CD4-positive, alpha-beta T cell treated with Interleukin-12 subunit alpha and Interleukin-12 subunit beta, for 1 hour (primary cell): ENCODE measurements around the gene FAU.
"Not testable (repeated sequence)": the region's sequence is repeated elsewhere in the genome, so short reads cannot be mapped to it uniquely, and the experiment has no call there.

Source experiments
- DNase-seq: peaks from one replicate; pipeline ENCODE4 v3.0.0-alpha.2; 2020

The FAU gene

DNA sequence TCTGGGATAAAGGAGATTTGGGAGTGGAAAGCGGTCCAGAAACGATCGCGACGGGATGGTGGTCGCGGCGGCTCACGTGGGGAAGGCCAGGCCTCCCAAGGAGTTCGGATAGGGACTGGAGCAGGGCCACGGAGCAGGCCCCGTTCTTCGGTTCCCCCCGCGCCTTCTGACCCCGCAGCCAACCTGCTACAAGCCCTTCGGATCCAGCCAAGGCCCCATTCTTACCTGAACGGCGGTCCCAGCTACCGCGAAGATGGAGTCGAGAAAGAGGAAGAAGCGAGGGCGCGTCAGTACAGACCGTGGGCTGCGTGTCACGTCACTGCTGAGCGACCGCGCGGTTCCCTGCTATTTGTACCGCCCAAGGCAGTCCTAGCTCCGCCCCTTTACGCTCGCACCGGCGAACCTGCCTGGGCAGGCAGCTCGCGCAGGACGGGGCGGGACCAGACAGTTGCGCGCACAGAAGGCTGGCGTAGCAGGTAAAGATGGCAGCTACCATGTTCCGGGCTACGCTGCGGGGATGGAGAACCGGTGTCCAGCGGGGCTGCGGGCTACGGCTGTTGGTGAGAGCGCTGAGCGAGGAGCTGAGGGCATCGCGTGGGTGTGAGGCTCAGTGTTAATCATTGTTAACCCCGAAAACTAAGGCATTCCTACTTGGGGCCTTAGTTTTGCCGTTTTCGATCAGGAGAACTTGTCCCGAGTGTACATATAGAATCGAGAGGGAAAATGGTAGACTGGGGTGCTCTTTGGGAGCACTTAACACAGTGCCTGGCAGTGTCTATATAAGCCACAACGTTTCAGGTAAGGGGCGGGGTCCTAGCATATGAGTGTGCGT is at the start of gene FAU, which contains the start of gene MRPL49:
Gene FAU (minus strand): TSS at position 270 of the 832 bp plus-strand sequence. CDS start 321 bp downstream, outside the sequence.
Gene MRPL49 (plus strand): TSS at position 457 of the 832 bp plus-strand sequence. CDS start 26 bp downstream, at position 483.
- peak; percentile 99 for DNase-seq

DNA sequence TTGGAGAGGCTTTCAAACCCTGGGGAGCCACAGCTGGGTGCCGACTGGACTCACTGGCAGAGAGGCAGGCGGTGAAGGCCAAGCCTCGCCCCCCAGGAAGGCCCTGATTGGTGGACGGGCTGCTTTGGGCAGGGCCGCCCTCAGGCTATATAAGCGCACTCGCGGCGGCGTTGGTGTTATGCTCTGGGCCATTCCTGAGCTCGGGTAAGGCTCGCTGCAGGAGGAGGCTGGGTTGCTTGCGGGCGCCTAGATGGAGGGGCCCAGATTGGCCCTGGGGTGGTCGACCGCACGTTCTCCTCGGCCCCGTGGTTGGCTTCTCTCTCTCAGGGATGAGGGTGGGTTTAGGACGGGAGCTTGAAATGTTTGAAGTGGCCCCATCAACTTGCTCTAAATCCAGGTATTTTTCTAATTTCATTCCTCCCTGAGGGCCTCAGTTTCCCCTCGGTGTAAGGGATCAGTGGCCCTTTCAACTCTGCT is 48.2 kb upstream of the FAU start, which contains the start of gene SPDYC:
Gene SPDYC (plus strand): TSS at position 176 of the 477 bp plus-strand sequence. CDS start 1,125 bp downstream, outside the sequence.
- no peak for DNase-seq

- DNase-seq = no peak
These were observed 47.3 kb upstream of the FAU start for GRCh38 chr11:65169164-65169641.

DNA sequence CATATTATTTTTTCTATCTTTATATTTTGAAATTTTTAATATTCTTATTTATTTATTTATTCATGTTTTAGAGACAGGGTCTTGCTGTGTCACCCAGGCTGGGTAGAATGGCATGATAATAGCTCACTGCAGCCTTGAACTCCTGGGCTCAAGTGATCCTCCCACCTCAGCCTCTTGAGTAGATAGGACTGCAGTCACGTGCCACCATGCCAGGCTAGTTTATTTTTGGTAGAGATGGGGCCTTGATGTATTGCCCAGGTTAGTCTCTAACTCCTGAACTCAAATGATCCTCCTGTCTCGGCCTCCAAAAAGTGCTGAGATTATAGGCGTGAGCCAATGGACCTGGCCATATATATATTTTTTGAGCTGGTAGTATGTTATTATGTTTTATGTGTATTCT is 45.7 kb upstream of the FAU start:
- no peak for DNase-seq

- no peak for DNase-seq
These were observed 45.0 kb upstream of the FAU start for GRCh38 chr11:65166893-65167292.

DNA sequence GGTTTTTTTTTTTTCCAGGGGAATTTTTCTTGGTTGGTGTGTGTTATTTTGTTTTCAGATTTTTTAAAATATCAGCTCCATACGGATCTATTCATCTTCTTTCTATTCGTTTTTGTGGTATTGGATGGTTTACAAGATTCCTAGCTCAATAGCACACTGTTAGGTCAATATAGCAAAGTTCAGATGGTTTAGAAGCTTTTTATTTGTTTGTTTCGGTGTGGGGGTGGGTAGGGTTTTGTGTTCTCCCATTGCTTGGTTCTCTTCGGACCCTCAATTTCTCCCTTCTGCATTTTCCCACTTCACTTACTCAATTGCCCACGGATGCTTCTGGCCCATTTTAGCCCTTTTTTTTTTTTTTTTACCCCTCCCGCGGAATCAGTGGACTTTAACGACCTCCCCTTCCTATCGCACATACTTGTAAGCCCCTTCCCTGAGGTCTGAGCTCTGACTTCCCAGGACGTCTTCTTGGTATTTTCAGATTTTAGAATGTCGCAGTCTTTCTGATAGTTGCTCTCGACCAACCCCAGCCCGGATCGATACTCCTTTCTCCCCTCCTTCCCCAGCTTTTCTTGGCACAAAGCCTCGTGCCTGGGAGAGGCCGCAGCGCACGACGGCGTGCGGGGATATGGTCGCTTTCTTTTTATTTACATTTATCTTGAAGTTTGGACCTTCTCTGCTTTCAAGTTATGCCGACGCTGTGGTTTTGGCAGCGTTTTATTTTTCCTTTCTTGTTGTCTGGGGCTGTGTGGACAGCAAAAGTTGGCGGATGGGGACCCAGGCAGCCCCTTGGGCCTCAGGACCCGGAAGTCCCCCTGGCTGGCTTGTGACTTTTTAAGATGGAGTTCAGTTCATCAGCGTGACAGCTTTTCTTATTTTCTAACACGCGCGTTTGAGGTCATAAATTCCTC is 43.7 kb upstream of the FAU start:
- no peak for DNase-seq

DNA sequence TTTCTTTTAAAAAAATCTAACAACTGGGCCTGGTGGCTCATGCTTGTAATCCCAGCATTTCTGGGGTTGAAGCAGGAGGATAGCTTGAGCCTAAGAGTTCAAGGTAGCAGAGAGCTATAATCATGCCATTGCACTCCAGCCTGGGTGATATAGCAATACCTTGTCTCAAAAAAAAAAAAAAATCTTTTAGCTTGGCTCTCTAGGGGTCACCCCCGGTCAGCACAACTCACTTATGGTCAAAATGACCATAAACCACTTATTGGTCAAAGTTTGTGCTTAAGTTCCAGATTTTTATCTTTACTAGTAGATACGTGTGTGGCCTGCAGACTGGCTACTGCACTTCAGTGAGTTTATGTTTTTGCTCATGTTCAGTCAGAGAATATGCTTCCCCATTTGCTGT is 41.8 kb upstream of the FAU start:
- DNase-seq = no peak

GRCh38 chr11:65160643-65161042 is 38.7 kb upstream of the FAU start:
- no peak for DNase-seq

DNA sequence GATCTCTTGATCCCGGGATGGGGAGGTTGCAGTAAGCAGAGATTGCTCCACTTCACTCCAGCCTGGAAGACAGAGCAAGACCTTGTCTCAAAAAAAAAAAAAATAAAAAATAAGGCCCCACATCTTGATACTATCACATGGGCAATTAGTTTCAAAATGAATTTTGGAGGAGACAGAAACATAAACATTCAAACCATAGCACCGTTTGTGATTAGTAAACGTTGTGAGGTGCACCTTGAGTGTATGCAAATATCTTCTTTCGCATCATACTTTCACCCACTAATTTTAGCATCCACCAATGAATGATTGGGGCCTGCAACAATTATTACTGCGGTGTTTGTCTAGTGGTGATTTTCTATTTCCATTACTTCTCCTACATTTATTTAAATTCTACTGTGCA is 37.1 kb upstream of the FAU start:
- no peak for DNase-seq

- no peak for DNase-seq
These were observed 35.4 kb upstream of the FAU start for GRCh38 chr11:65157336-65157735.

- DNase-seq = no peak
These were observed 35.0 kb upstream of the FAU start for GRCh38 chr11:65156926-65157325.

DNA sequence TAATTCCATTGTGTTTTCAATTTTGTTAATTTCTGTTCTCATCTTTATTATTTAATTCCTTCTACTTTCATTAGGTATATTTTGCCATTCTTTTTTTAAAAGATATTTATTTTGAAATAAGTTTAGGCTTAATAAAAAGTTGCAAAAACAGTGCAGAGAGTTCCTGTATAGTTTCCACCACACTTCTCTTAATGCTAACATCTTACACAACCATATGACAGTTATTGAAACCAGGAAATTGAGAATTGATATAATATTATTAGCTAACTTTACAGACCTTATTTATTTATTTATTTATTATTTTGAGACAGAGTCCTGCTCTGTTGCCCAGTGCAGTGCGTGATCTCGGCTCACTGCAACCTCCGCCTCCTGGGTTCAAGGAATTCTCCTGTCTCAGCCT is 34.3 kb upstream of the FAU start:
- no peak for DNase-seq

DNA sequence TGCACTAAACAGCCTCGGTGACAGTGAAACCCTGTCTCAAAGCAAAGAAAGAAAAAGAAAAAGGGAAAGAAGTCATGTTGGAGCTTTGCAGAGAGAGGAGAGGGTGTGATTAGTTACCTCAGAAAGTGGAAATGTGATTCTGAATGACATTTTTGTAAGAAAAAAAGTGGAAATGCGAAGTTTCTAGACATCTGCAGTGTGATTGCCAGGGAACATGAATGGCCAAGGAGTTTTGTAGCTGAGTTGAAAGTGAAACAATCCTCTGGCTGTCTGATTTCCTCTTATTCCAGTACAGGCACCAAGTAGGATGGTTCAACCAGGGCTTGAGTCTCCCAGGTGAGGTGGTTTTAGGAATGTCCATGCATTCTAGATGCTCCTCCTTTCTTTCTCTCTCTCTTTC is 30.2 kb upstream of the FAU start:
- DNase-seq = no peak

DNA sequence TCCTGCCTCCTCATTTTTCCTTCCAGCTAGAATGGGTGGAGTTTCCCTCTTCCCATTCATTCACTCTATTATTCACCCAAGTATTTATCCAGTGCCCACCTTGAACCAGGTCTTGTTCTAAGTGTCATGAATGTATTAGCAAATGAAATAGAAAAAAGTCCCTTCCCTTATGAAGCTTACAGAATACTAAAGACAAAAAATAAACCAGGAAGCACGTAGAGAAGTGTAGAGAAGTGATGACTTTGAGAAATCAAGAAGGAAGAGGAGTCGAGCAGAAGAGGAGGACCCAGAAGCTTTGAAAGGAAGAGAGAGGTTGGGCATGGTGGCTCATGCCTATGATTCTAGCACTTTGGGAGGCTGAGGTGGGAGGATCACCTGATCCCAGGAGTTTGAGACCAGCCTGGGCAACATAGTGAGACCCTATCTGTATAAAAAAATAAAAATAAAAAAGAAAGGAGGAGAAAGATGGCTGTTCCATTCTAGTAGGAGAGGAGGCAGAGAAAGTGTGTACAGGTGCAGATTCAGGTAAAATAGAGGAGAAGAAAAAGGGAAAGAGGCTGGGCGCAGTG is 29.5 kb upstream of the FAU start:
- DNase-seq = no peak

- no peak for DNase-seq
These were observed 28.8 kb upstream of the FAU start for GRCh38 chr11:65150509-65151299.

DNA sequence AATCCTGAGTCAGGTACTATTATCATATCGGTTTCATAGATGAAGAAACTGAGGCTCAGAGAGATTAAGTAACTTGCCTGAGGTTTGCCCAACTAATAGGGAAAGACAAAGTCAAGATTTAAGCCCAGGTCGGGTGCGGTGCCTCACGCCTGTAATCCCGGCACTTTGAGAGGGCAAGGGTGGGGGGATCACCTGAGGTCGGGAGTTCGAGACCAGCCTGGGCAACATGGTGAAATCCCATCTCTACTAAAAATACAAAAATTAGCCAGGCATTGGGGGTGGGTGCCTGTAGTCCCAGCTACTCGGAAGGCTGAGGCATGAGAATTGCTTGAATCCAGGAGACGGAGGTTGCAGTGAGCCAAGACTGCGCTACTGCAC is 28.2 kb upstream of the FAU start:
- not testable (repeated sequence) for DNase-seq

- DNase-seq = no peak
These were observed 26.7 kb upstream of the FAU start for GRCh38 chr11:65148657-65149056.

- no peak for DNase-seq
These were observed 25.6 kb upstream of the FAU start for GRCh38 chr11:65147352-65148075.

GRCh38 chr11:65141896-65142494 is 20.1 kb upstream of the FAU start:
- no peak for DNase-seq

DNA sequence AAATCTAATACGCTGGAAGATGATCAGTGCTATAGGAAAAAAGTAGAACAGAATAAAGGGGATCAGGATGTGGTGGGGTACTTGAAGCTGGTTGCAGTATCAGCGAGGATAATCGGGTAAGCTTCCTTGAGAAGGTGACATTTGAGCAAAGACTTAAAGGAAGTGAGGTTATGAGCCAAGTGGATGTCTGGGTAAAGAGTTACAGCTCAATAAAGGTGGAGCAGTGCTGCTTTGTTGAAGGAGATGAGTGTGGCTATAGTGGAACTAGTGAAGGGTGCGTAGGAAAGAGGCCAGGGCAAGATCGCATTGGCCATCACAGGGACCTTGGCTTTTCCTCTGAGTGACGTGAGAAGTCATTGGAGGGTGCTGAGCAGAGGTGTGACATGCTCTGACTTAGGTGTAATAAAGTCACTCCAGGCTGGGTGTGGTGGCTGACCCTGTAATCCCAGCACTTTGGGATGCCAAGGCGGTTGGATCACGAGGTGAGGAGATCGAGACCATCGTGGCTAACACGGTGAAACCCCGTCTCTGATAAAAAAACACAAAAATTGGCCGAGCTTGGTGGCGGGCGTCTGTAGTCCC is 14.7 kb upstream of the FAU start:
- no peak for DNase-seq
